ENCODE results near the gene CPNE4.

- TF ChIP-seq EZH2 (IDR thresholded peaks at IDR 0.05; ENCODE audit: borderline replicate concordance, low read length) (no peak), CTCF (IDR thresholded peaks at IDR 0.05; ENCODE audit: low read length) (no peak)
These were observed 473.3 kb downstream of the CPNE4 start for GRCh38 chr3:131561511-131561910.

All from OCI-LY1 (cell line).